Uterus (tissue), 2 donors: ENCODE results near the gene GRK2.

ENCODE experiments used
- POLR2A ChIP-seq, 2 donors: fragments of 450-650 bp; IDR thresholded peaks; one replicate each; pipeline ENCODE4 v1.6.1; 2016; ENCODE audit warnings: antibody characterized with exemption in 2 of 2, mild to moderate bottlenecking in 1 of 2, moderate library complexity in 1 of 2
- TF ChIP-seq, protein P1 (sequence below), 4 experiments: fragments of 200-600 bp in 2 of 4; fragments of 450-650 bp in 2 of 4; sonication (generic) in 2 of 4; IDR thresholded peaks; one replicate each; pipeline ENCODE4 v1.5.1; 2016 to 2019; ENCODE audit warnings: antibody characterized with exemption in 4 of 4, mild to moderate bottlenecking in 2 of 4, moderate library complexity in 1 of 4

DNA sequence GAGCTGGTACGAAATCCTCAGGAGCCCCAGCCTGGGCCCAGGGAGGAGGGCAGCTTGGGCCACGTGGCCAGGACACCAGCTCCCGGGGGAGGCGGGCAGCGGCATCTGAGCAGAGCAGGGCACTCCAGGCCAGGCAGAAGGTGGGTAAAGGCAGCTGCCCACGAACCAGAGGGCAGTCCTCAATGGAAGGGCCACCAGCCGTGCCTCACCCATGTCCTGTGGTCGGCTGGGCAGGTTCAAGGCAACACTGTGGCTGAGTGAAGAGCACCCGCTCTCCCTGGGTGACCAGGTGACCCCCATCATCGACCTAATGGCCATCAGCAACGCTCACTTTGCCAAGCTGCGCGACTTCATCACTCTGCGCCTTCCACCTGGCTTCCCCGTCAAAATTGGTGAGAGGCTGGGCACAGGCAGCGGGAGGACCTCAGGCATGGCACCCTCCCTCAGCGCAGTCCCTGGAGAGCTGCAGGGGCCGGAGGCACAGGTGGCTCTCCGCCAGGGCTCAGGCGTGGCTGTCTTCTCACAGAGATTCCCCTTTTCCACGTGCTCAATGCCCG lies 34.6 kb downstream of the GRK2 start:
- TF ChIP-seq, protein P1, sequence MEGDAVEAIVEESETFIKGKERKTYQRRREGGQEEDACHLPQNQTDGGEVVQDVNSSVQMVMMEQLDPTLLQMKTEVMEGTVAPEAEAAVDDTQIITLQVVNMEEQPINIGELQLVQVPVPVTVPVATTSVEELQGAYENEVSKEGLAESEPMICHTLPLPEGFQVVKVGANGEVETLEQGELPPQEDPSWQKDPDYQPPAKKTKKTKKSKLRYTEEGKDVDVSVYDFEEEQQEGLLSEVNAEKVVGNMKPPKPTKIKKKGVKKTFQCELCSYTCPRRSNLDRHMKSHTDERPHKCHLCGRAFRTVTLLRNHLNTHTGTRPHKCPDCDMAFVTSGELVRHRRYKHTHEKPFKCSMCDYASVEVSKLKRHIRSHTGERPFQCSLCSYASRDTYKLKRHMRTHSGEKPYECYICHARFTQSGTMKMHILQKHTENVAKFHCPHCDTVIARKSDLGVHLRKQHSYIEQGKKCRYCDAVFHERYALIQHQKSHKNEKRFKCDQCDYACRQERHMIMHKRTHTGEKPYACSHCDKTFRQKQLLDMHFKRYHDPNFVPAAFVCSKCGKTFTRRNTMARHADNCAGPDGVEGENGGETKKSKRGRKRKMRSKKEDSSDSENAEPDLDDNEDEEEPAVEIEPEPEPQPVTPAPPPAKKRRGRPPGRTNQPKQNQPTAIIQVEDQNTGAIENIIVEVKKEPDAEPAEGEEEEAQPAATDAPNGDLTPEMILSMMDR (IDR thresholded peaks at IDR 0.05) = no peak
- no peak for TF ChIP-seq POLR2A (IDR thresholded peaks at IDR 0.05)
